ENCODE measurements around the gene SLC9A7. TPM values are rescaled to one million over a fixed set of nuclear protein-coding genes. Genes with fewer than 3 reads are reported as not detected.
A peak's percentile ranks its signal among the peaks of the same experiment; 100 is the strongest.

SLC9A7 gene
- total RNA-seq, 1 donor from 2014 or later, result 11.4 TPM

GRCh38 chrX:46626566-46626965 lies 132.4 kb downstream of the SLC9A7 start:
- no peak for DNase-seq (ENCODE audit: low spot score)
- H3K27ac Mint-ChIP-seq (ENCODE audit: unreplicated experiment), result peak overlapping the region; percentile 82
- H3K4me1 Mint-ChIP-seq (ENCODE audit: unreplicated experiment), result peaks cover 33% of the 10 kb centered on the region
- no peak overlapping the region for H3K4me3 Mint-ChIP-seq (ENCODE audit: unreplicated experiment)
- TF ChIP-seq, protein P1, sequence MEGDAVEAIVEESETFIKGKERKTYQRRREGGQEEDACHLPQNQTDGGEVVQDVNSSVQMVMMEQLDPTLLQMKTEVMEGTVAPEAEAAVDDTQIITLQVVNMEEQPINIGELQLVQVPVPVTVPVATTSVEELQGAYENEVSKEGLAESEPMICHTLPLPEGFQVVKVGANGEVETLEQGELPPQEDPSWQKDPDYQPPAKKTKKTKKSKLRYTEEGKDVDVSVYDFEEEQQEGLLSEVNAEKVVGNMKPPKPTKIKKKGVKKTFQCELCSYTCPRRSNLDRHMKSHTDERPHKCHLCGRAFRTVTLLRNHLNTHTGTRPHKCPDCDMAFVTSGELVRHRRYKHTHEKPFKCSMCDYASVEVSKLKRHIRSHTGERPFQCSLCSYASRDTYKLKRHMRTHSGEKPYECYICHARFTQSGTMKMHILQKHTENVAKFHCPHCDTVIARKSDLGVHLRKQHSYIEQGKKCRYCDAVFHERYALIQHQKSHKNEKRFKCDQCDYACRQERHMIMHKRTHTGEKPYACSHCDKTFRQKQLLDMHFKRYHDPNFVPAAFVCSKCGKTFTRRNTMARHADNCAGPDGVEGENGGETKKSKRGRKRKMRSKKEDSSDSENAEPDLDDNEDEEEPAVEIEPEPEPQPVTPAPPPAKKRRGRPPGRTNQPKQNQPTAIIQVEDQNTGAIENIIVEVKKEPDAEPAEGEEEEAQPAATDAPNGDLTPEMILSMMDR (IDR thresholded peaks at IDR 0.05; ENCODE audit: unreplicated experiment), result no peak
- peaks cover 3% of the 10 kb centered on the region for H3K27me3 Mint-ChIP-seq (ENCODE audit: unreplicated experiment)
- H3K9me3 Mint-ChIP-seq (ENCODE audit: unreplicated experiment), result no peaks in the 10 kb centered on the region
- H3K36me3 Mint-ChIP-seq (ENCODE audit: low read depth, unreplicated experiment), result no peaks in the 10 kb centered on the region

GRCh38 chrX:46624090-46624786 lies 134.7 kb downstream of the SLC9A7 start:
- Mint-ChIP-seq H3K9me3 (ENCODE audit: unreplicated experiment) (no peaks in the 10 kb centered on the region), H3K4me3 (ENCODE audit: unreplicated experiment) (no peak overlapping the region), H3K36me3 (ENCODE audit: low read depth, unreplicated experiment) (no peaks in the 10 kb centered on the region), H3K4me1 (ENCODE audit: unreplicated experiment) (peaks cover 33% of the 10 kb centered on the region), H3K27ac (ENCODE audit: unreplicated experiment) (no peak overlapping the region), H3K27me3 (ENCODE audit: unreplicated experiment) (peaks cover 3% of the 10 kb centered on the region)
- no peak for DNase-seq (ENCODE audit: low spot score)
- TF ChIP-seq, protein P1 (IDR thresholded peaks at IDR 0.05; ENCODE audit: unreplicated experiment), result no peak

DNA sequence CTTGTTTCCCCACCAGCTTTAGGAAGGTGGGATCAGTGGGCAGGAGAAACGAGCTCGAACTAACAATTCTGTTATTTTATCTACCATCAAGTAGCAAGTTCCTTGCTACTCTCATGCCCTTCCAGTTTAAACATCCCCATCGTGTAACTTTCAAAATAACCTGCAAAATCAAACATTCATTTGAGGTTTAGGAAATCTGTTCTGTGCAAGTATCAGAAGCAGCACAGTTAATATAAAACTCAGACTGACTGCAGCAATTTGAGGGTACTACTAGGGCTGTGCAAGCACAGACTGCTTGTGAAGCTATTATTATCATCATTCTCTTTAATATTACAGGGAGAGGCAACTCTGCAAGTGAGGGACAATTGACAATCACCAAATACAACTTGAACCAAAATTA lies 137.3 kb downstream of the SLC9A7 start:
- TF ChIP-seq, protein P1 (IDR thresholded peaks at IDR 0.05; ENCODE audit: unreplicated experiment), result no peak
- peaks cover 5% of the 10 kb centered on the region for H3K36me3 Mint-ChIP-seq (ENCODE audit: low read depth, unreplicated experiment)
- H3K27ac Mint-ChIP-seq (ENCODE audit: unreplicated experiment), result no peak overlapping the region
- peaks cover 1% of the 10 kb centered on the region for H3K27me3 Mint-ChIP-seq (ENCODE audit: unreplicated experiment)
- peaks cover 13% of the 10 kb centered on the region for H3K4me1 Mint-ChIP-seq (ENCODE audit: unreplicated experiment)
- no peak for DNase-seq (ENCODE audit: low spot score)
- H3K4me3 Mint-ChIP-seq (ENCODE audit: unreplicated experiment), result no peak overlapping the region
- no peaks in the 10 kb centered on the region for H3K9me3 Mint-ChIP-seq (ENCODE audit: unreplicated experiment)

DNA sequence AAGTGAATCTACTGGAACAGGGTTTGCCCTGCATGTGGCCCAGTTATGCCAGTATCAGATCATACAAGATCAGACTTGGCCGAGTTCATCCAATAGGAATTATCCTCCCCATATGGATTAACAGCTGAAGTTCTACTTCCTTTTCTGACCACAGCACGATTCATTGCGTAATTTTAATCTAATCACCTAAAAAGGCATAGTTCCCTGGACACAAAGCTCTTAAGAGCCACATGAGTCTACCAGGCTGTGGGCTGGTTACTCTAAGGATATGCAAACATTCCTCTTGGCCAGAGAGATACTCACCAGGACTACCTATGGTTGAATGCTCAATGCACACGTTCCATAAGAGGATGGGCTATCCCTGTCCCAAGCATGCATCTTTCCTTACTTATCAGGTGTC lies 138.4 kb downstream of the SLC9A7 start:
- peaks cover 11% of the 10 kb centered on the region for H3K4me1 Mint-ChIP-seq (ENCODE audit: unreplicated experiment)

DNA sequence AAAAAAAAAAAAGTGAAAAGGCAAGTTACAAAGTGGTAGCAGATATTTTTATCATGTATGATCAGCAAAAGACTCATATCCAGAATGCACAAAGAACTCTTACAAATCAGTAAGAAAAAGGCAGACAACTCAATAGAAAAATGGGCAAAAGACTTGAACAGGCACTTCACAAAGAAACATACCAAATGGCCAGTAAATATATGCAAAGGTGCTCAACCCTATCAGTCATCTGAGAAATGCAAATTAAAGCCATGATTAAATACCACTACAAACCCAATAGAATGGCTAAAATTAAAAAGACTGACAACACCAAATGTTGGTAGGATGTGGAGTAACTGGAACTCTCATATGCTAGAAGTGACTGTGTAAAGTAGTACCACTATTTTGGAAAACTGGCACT lies 140.0 kb downstream of the SLC9A7 start:
- no peaks in the 10 kb centered on the region for H3K27me3 Mint-ChIP-seq (ENCODE audit: unreplicated experiment)
- peaks cover 11% of the 10 kb centered on the region for H3K4me1 Mint-ChIP-seq (ENCODE audit: unreplicated experiment)
- TF ChIP-seq, protein P1 (IDR thresholded peaks at IDR 0.05; ENCODE audit: unreplicated experiment), result no peak
- no peak for DNase-seq (ENCODE audit: low spot score)
- no peaks in the 10 kb centered on the region for H3K9me3 Mint-ChIP-seq (ENCODE audit: unreplicated experiment)
- no peak overlapping the region for H3K4me3 Mint-ChIP-seq (ENCODE audit: unreplicated experiment)
- peaks cover 5% of the 10 kb centered on the region for H3K36me3 Mint-ChIP-seq (ENCODE audit: low read depth, unreplicated experiment)
- no peak overlapping the region for H3K27ac Mint-ChIP-seq (ENCODE audit: unreplicated experiment)

More for the DNA sequence above, 138.4 kb downstream of the SLC9A7 start:
- no peak overlapping the region for H3K27ac Mint-ChIP-seq (ENCODE audit: unreplicated experiment)
- DNase-seq (ENCODE audit: low spot score), result no peak
- no peaks in the 10 kb centered on the region for H3K27me3 Mint-ChIP-seq (ENCODE audit: unreplicated experiment)
- no peak overlapping the region for H3K4me3 Mint-ChIP-seq (ENCODE audit: unreplicated experiment)
- peaks cover 5% of the 10 kb centered on the region for H3K36me3 Mint-ChIP-seq (ENCODE audit: low read depth, unreplicated experiment)
- TF ChIP-seq, protein P1 (IDR thresholded peaks at IDR 0.05; ENCODE audit: unreplicated experiment), result no peak
- no peaks in the 10 kb centered on the region for H3K9me3 Mint-ChIP-seq (ENCODE audit: unreplicated experiment)
